MG63 (cell line): Measurements from ENCODE around the gene BAAT. TPM values are rescaled to one million over a fixed set of nuclear protein-coding genes. Genes with fewer than 3 reads are reported as not detected.

ENCODE experiments used
- DNase-seq: peaks from one replicate; pipeline ENCODE4 v3.0.0-alpha.2; 2020
- H3K27me3 ChIP-seq: fragments of 250-450 bp; sonication (Bioruptor Pico); 2 replicates; pipeline ENCODE4 v1.5.1; 2020; ENCODE audit warnings: mild to moderate bottlenecking, moderate library complexity
- H3K36me3 ChIP-seq: fragments of 250-450 bp; sonication (Bioruptor Pico); 2 replicates; pipeline ENCODE4 v1.5.1; 2020; ENCODE audit warnings: mild to moderate bottlenecking, moderate library complexity
- H3K4me3 ChIP-seq: fragments of 250-450 bp; sonication (Bioruptor Pico); 2 replicates; pipeline ENCODE4 v1.5.1; 2020; ENCODE audit warnings: mild to moderate bottlenecking, moderate library complexity
- H3K9me3 ChIP-seq: fragments of 250-450 bp; sonication (Bioruptor Pico); 2 replicates; pipeline ENCODE4 v1.5.1; 2020; ENCODE audit warnings: mild to moderate bottlenecking, moderate library complexity
- total RNA-seq: library from RNA; depleted of rRNA; stranded (reverse); fragments of >200 nt; shearing (Covaris generic); gene quantifications from 2 replicates; pipeline ENCODE4 v1.2.3, GENCODE V29; 2014; ENCODE audit warnings: low replicate concordance

BAAT gene
- total RNA-seq, 1 experiment from 2014 or later, result 0.13 TPM

DNA sequence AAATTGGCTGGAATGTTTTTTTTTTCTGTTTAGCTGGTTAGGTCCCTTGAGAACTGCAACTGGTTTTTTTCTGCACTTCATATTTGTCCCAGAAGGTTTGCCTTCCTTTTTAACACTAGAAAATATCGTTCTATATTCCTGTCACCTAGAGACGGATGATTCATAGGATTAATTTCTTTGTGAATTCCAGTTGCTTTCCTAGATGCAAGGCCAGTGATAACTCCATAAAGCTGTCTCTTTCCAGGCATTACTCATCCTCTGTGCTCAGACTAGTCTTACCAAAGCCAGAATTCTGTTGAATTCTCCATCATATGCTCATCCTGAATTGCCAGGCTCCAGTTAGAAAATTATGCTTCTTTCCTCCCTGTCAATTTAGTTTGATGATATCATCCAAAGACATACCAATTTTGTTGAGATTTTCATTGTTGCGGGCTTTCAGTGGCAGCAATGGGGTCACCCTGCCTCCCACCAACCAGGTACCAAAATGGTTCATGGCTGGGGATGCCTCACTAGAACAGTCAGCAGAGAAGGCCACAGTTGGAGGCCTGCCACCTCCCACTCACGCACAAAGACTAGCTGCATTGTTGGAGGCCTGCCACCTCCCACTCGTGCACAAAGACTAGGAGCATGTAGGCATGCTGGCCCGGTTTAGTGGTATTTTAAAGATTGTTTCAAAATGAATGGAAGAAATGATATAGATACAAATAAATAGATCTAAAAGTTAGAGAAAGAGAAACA, 8.5 kb downstream of the BAAT start:
- Histone ChIP-seq H3K9me3 (no peaks in the 10 kb centered on the region), H3K27me3 (no peaks in the 10 kb centered on the region), H3K36me3 (no peaks in the 10 kb centered on the region), H3K4me3 (peak overlapping the region; percentile 49)
- DNase-seq, result peak; percentile 91

DNA sequence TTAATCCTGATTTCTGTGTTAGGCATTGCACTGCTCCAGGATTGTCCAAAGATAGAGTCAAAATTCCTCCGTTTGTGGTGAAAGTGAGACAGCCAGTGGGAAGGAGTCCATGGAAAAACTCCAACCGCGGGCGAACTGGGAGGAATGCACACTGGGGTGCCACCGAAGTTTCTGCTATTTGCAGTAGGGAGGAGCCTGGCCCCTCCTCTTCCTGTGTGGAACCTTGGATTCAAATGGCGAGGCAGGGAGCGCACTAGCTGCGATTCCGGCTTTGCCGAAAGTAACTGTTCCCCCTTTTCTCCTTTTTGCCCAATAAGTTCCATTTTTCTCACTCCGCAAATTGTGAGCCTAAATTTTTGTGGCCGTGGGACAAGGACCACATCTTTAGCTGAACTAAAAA, 9.3 kb downstream of the BAAT start:
- DNase-seq, result peak; percentile 94
- Histone ChIP-seq H3K27me3 (no peaks in the 10 kb centered on the region), H3K36me3 (no peaks in the 10 kb centered on the region), H3K9me3 (no peaks in the 10 kb centered on the region), H3K4me3 (peak overlapping the region; percentile 49)

DNA sequence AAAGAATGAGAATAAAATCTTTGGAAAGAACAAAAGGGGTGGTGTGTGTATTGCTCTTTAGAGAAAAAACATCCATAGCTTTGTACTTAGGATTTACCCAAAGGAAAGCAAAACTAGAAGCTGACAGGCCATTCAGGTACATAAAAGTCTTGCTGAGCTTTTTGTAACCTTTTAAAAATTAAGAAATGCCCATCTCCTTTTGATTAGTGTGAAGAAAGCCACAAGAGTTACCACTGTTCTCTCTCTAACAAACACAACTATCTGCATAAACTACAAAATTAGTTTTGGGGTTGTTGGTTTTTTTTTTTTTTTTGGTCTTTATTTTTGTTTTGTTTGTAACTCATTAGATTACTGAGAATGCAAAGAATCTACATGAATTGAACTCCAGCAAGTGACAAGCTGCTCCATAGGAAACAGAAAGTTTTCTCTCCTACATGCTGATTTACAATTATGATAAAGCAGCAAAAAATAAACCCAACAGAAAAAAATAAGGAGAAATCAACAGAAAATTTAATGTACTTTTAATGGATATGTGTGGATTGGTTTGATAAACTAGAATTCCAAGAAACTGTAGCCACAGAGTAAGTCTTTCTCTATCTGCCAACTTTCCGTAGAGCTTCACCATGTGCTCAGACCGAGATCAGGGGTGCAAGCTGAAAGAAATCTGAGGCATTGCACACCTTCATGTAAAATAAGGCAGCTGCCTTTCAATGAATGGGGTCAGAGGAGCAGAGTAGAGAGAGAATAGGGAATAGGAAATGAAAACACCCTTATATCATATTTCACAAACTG, 12.3 kb downstream of the BAAT start:
- no peak for DNase-seq
- H3K27me3 ChIP-seq, result no peaks in the 10 kb centered on the region
- H3K36me3 ChIP-seq, result no peaks in the 10 kb centered on the region
- H3K9me3 ChIP-seq, result no peaks in the 10 kb centered on the region
- H3K4me3 ChIP-seq, result no peak overlapping the region

DNA sequence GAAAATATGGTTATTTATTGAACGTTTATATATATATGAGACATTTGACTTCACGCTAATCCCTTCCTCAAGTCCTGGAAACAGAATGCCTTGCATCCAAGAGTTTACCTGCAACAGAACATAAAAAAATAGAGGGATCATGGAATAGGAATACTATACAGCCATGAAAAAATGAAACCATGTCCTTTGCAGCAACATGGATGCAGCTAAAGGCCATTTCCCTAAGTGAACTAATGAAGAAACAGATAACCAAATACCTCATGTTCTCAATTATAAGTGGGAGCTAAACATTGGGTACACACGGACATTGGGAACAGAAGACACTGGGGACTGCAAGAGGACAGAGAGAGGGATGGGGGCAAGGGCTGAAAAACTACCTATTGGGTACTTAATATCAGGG, 13.0 kb downstream of the BAAT start:
- Histone ChIP-seq H3K4me3 (no peak overlapping the region), H3K9me3 (no peaks in the 10 kb centered on the region), H3K36me3 (no peaks in the 10 kb centered on the region), H3K27me3 (no peaks in the 10 kb centered on the region)
- no peak for DNase-seq

DNA sequence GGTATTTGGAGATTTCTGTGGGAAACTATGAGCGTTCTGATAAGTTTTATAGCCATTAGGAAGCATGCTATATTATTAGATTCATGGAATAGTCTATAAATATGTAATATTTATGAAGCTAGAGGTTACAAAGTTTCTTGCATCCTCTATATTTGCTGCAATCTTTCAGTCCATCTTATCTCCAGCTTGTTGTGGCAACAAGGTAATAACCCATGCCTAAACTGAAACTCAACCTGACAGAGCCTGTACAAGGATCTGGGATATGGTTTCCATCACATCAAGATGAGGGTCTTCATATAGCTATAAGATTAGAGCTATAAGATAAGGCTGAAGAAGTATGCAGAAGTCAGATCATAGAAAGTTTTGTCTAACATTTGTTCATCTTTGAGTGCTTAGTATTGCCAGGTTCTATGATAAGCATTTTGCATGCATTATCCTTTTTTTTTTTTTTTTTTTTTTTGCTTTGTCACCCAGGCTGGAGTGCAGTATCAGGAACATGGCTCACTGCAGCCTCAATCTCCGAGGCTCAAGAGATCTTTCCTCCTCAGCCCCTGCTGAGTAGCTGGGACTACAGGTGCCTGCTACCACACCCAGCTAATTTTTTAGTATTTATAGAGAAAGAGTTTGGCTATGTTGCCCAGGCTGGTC, 14.8 kb downstream of the BAAT start:
- H3K9me3 ChIP-seq, result no peaks in the 10 kb centered on the region
- no peaks in the 10 kb centered on the region for H3K27me3 ChIP-seq
- H3K36me3 ChIP-seq, result no peaks in the 10 kb centered on the region
- no peak overlapping the region for H3K4me3 ChIP-seq
- DNase-seq, result no peak

DNA sequence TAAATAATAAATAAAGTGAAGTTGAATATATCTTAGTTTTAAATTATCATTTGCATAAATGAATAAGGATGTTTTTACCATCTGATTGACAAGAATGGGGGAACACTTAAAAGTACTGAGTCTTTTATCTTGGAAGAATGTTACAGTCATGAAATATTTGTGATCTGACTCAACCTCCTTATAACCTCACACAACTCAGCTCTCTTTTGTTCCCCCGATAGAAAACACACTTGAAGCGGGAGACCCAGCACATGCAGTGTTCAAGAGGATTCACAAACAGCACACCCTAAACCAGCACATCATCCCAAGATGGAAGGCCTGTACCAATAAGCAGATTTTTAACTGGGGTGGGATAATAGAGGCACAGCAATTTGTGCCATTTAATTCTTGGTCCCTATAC, 15.5 kb downstream of the BAAT start:
- Histone ChIP-seq H3K36me3 (no peaks in the 10 kb centered on the region), H3K27me3 (no peaks in the 10 kb centered on the region), H3K4me3 (no peak overlapping the region), H3K9me3 (no peaks in the 10 kb centered on the region)
- DNase-seq, result no peak

DNA sequence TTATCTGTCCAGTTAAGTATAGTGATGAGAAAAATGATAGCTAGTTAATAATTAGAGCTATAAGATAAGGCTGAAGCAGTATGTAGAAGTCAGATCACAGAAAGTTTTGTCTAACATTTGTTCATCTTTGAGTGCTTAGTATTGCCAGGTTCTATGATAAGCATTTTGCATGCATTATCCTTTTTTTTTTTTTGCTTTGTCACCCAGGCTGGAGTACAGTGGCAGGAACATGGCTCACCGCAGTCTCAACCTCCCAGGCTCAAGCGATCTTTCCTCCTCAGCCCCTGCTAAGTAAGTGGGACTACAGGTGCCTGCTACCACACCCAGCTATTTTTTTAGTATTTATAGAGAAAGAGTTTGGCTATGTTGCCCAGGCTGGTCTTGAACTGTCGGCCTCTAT, 17.5 kb downstream of the BAAT start:
- Histone ChIP-seq H3K4me3 (no peak overlapping the region), H3K27me3 (no peaks in the 10 kb centered on the region), H3K9me3 (no peaks in the 10 kb centered on the region), H3K36me3 (no peaks in the 10 kb centered on the region)
- DNase-seq, result no peak

DNA sequence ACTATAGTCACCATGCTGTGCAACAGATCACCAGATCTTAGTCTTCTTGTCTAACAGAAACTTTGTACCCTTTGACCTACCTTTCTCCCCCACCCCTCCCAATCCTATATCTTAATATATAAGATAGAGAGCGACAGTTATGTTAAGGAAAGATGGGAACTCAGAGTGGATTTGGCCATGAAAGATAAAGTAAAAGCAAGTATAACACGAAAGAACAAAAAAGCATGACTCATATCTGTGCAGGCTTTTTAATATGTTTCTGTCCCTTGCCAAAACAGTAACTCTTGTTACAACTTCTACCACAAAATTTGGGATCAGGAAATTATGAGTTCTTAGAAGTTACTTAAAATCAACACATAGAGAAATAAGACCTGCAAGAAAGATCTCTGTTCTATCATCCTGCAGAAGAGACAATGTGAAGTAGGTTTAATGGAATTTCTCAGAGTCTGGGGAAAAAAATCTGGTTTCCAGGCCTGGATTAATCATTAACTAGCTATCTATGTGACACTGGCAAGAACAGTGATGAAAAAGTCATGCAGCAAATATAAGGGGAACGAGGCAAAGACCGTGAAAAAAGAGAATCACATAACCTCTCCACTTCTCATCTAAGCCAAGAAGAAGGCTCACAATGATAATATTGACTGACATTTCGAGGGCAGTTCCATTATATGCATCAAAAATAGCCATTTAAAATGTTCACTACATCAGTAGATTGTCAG, 18.6 kb downstream of the BAAT start:
- DNase-seq, result no peak
- Histone ChIP-seq H3K4me3 (no peak overlapping the region), H3K9me3 (no peaks in the 10 kb centered on the region), H3K27me3 (no peaks in the 10 kb centered on the region; the same call in 1 of the 2 replicates), H3K36me3 (no peaks in the 10 kb centered on the region)

DNA sequence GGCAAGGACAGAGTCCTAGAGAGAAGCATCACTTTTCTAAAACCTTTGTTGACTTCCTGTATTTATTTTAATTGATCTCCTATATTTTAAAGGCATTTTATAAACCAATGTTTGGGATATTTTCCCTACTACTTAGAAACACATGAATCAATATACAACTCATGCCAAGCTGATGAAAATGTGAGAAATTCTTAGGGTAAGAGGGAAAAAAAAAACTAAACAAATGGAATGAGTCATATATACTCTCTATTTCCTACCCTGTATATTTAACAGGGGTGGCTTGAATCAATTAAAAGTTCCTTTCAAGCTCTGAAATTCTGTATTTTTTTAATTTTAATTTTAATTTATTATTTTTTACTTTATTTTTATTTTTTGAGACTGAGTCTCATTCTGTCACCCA, 19.6 kb downstream of the BAAT start:
- DNase-seq, result no peak
- H3K9me3 ChIP-seq, result no peaks in the 10 kb centered on the region
- H3K4me3 ChIP-seq, result no peak overlapping the region
- H3K36me3 ChIP-seq, result no peaks in the 10 kb centered on the region
- no peaks in the 10 kb centered on the region; the same call in 1 of the 2 replicates for H3K27me3 ChIP-seq

DNA sequence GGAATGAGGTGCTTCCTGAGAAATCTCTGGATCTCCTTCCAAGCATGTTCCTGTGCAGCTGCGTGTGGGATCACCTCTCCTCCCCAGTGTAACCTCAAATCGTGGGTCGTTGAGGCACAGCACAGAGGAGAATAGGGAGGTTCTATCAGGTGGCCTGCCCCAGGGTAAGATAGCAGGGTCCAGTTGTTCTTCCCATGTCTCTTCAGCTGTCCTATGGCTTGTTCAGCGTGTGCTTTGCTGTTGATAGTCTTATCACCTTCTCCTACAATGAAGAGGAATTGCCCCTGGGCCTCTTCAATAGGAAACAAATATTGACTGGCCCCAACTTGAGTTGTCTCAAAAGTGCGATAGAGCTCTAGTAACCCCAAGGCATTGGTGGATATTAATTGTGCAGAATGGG, 22.4 kb downstream of the BAAT start:
- DNase-seq, result no peak
- no peak overlapping the region for H3K4me3 ChIP-seq
- H3K9me3 ChIP-seq, result no peaks in the 10 kb centered on the region
- no peaks in the 10 kb centered on the region; the same call in 1 of the 2 replicates for H3K27me3 ChIP-seq
- H3K36me3 ChIP-seq, result no peaks in the 10 kb centered on the region

DNA sequence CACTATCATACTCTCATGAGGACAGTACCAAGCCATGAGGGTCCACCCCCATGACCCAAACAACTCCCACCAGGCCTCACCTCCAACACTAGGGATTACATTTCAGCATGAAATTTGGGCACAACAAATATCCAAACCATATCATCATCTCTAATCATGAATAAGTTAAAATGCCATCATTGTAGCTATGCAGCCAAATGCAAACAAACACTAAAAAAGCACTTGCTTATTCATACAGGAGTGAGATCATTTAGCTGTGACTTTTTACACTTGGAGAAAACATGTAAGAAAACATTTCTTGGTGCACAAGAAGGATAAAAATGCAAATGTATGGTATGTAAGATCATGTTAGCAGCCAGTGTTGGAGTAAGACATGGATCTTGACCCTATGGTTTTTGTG, 24.2 kb downstream of the BAAT start:
- H3K4me3 ChIP-seq, result no peak overlapping the region
- no peak for DNase-seq
- H3K27me3 ChIP-seq, result no peaks in the 10 kb centered on the region; the same call in 1 of the 2 replicates
- H3K9me3 ChIP-seq, result no peaks in the 10 kb centered on the region
- H3K36me3 ChIP-seq, result no peaks in the 10 kb centered on the region

DNA sequence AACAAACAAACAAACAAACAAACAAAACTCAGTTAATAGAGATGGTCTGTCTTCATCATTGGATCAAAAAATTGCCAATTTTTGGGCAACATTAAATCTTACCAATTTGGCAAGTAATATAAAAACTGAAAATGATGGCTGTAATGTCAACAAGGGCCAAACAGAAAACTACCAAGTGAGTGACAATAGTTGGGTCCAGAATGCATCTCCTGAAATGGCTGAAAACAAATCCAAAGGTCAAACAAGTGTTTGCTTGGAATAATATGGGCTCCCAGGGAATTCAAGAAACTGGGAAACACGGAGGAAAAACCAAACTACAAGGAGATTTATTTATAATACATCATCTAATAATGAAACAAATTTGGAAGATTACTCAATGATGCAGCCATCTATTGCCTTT, 25.1 kb downstream of the BAAT start:
- Histone ChIP-seq H3K9me3 (no peaks in the 10 kb centered on the region), H3K4me3 (no peak overlapping the region), H3K27me3 (no peaks in the 10 kb centered on the region; the same call in 1 of the 2 replicates), H3K36me3 (no peaks in the 10 kb centered on the region)
- no peak for DNase-seq

DNA sequence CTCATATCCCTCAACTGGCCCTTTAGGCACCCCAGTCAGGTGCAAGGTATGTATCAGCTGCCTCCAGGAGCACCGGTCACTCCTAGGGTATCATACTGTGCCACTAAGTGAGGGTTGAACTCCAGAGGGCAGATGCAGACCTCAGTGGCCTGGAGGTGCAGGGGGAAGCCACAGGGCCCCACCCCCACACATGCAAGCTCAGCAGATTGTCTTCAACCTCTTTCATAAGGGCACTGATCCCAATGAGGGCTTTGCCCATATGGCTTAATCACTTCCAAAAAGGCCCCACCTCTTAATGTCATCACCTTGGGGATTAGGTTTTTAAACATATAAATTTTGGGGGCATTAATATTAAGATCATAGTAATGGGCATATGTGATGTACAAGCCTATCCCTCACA, 28.2 kb downstream of the BAAT start:
- H3K9me3 ChIP-seq, result no peaks in the 10 kb centered on the region
- H3K36me3 ChIP-seq, result no peaks in the 10 kb centered on the region
- no peak overlapping the region for H3K4me3 ChIP-seq
- no peak for DNase-seq
- no peaks in the 10 kb centered on the region; the same call in 1 of the 2 replicates for H3K27me3 ChIP-seq

DNA sequence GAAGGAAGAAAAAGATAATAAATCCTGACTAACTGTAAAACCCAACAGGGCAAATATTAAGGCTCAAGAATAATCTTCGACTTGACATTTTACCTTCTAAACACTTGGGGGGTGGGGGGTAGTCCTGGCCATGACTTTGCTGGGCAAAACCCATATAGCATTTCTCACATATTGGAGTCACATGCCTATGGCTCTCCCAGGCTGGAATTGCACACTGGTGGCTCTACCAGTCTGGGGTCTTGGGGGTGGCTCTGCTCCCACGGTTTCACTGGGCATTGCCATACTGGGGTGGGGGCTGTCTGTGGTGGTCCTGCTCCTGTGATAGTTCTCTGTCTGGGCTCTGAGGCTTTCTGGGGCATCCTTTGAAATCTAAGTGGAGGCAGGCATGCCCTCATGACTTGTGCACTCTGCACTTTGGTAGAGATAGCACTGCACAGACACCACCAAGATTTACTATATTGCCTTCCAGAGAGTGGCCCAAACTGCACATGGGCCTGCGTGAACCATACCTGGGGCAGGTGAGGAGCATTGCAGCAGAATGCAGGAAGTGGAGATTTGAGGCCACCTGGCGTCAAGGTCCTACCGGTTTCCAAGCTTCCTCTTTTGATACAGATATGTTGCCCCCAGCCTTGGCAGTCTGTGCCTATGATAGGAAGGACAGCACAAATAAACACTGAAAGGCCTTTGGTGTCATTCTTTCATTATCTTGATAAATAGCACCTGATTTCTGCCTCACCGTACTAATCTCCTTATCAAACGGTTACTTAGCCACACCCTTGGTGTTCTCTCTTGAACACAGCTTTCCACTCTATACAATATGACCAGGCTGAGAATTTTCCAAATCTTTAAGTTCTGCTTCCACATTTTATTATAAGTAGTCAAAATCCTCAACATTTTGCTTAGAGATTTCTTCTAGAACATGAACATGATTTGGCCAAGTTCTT, 29.8 kb downstream of the BAAT start:
- DNase-seq, result no peak
- Histone ChIP-seq H3K27me3 (no peaks in the 10 kb centered on the region), H3K9me3 (no peaks in the 10 kb centered on the region), H3K4me3 (no peak overlapping the region), H3K36me3 (no peaks in the 10 kb centered on the region)

DNA sequence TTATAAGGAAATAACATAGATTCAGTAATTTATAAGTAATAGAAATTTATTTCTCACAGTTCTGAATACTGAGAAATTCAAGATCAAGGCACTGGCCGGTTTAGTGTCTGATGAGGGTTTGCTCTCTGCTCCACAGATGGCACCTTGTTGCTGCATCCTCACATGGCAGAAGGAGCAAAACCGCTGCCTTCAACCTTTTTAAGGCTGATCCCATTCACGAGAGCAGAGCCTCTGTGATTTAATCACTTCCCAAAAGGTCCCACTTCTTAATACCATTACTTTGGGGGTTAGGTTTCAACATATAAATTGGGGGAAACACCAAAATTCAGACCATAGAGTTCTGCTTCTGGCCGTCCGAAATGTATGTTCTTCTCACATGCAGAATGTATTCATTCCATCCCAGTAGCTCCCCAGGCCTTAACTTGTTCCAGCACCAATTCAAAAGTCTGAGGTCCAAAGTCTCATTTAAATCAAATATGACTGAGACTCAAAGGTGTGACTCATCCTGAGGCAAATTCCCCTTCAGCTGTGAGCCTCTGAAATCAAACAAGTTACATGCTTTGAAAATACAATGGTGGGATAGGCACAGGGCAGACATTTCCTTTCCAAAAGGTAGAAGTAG, 30.6 kb downstream of the BAAT start:
- no peaks in the 10 kb centered on the region for H3K27me3 ChIP-seq
- no peaks in the 10 kb centered on the region for H3K36me3 ChIP-seq
- no peak for DNase-seq
- no peaks in the 10 kb centered on the region for H3K9me3 ChIP-seq
- H3K4me3 ChIP-seq, result no peak overlapping the region

DNA sequence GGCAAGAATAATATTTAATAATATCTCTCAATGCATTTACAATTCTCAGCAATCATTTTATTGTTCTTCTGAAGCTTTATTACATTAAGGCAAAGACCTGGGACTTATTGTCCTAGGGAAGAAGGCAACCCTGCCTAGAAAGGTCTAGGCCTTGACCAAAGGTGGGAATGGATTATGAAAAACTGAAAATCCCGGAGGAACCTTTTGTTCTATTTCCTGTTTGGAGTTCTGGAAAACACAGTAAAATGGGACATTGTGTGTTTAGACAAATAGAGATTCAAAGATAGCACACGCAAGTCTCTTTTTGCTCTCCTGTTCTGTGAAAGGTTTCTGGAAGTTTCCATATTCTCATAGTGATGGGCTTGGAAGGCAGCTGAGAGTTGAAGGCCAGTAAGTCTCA, 31.1 kb downstream of the BAAT start:
- no peak overlapping the region for H3K4me3 ChIP-seq
- H3K36me3 ChIP-seq, result no peaks in the 10 kb centered on the region
- H3K27me3 ChIP-seq, result no peaks in the 10 kb centered on the region
- no peaks in the 10 kb centered on the region for H3K9me3 ChIP-seq
- DNase-seq, result no peak
